Measurements from ENCODE around the gene MBIP.

The MBIP gene, protein sequence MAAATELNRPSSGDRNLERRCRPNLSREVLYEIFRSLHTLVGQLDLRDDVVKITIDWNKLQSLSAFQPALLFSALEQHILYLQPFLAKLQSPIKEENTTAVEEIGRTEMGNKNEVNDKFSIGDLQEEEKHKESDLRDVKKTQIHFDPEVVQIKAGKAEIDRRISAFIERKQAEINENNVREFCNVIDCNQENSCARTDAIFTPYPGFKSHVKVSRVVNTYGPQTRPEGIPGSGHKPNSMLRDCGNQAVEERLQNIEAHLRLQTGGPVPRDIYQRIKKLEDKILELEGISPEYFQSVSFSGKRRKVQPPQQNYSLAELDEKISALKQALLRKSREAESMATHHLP

DNA sequence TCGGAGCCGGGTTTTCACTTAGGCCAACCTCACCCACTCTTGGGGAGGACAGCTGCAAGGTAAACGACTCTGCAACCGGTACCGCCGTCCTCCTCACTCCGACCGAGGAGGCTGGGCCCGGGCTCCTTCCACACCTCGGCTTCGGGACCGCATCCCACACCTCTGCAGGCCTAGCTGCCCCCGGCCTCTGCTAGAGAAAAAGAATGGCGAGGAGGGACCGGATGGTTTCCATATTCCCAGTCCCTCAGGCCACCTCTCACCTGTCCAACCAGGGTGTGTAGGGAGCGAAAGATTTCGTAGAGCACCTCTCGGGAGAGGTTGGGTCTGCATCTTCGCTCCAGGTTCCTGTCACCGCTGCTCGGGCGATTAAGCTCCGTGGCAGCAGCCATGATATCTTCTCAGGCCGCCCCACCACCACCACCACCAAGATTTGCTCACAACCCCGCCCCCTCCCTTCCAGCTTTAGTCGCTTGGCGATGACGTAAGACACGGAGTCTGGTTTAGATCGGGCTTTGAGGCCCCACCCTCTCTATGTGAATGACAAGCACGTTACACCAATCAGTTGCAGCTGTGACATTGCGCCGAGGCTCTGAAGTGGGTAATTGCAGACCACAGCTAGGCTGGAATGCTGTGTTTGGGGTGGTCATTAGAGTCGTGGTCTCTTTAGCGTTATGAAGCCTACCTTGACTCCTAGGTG lies at the start of gene MBIP:
TSS of gene MBIP (minus strand) at position 438 of the 697 bp plus-strand sequence. CDS start at position 389, 49 bp downstream.
- TF ChIP-seq, protein P1, sequence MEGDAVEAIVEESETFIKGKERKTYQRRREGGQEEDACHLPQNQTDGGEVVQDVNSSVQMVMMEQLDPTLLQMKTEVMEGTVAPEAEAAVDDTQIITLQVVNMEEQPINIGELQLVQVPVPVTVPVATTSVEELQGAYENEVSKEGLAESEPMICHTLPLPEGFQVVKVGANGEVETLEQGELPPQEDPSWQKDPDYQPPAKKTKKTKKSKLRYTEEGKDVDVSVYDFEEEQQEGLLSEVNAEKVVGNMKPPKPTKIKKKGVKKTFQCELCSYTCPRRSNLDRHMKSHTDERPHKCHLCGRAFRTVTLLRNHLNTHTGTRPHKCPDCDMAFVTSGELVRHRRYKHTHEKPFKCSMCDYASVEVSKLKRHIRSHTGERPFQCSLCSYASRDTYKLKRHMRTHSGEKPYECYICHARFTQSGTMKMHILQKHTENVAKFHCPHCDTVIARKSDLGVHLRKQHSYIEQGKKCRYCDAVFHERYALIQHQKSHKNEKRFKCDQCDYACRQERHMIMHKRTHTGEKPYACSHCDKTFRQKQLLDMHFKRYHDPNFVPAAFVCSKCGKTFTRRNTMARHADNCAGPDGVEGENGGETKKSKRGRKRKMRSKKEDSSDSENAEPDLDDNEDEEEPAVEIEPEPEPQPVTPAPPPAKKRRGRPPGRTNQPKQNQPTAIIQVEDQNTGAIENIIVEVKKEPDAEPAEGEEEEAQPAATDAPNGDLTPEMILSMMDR (conservative IDR thresholded peaks at IDR 0.05; ENCODE audit: control insufficient read depth, insufficient read depth, low read depth, low read length) = no peak
- peak within 1 kb of the TSS; percentile 90 for H3K4me3 ChIP-seq (ENCODE audit: control insufficient read depth, low read depth, low read length)

DNA sequence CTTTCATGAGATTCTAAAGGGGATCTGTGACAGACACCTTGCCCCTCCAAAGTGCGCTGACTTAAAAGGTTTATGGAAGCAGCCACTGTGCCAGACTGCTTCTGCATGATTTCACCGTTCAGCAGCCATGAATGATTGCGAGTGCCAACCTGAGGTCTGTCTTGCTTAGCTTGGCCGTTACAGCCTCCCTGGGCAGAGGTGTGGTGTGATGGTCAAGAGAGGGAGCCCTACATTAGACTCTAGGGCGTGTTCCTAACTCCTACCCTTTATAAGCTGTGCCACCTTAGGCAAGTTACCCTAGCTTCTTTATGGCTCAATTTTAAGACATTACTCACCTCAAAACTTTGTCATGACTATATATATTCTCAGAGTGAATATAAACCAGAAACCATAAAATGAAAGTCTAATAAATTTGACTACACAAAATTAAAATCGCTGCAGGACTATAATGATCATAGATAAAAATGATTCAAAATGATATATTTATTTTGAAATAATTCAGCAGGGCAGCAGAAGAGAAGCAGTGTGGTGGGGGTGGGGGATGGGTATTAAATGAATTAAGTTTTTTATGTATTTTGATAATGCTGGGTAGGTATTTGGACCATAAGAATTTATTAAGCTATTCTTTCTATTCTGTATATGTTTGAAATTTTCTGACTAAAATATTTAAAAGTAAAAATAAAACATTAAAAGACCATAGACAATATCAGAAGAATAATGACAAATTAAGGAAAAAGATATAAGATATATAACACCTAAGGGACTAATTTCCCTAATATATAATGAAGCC lies 47.7 kb upstream of the MBIP start:
- no peak for DNase-seq (ENCODE audit: low read depth)
- TF ChIP-seq, protein P1 (conservative IDR thresholded peaks at IDR 0.05; ENCODE audit: control insufficient read depth, insufficient read depth, low read depth, low read length) = no peak
- no peak overlapping the region for H3K4me3 ChIP-seq (ENCODE audit: control insufficient read depth, low read depth, low read length)

More for the DNA sequence above, at the start of gene MBIP:
- DNase-seq (ENCODE audit: low read depth) = peak; percentile 98

- TF ChIP-seq, protein P1 (conservative IDR thresholded peaks at IDR 0.05; ENCODE audit: control insufficient read depth, insufficient read depth, low read depth, low read length) = no peak
- no peak for DNase-seq (ENCODE audit: low read depth)
- H3K4me3 ChIP-seq (ENCODE audit: control insufficient read depth, low read depth, low read length) = no peak overlapping the region
Observed at GRCh38 chr14:36365766-36366165, 45.3 kb upstream of the MBIP start.

- H3K4me3 ChIP-seq (ENCODE audit: control insufficient read depth, low read depth, low read length) = no peak overlapping the region
- TF ChIP-seq, protein P1 (conservative IDR thresholded peaks at IDR 0.05; ENCODE audit: control insufficient read depth, insufficient read depth, low read depth, low read length) = no peak
- peak; percentile 7 for DNase-seq (ENCODE audit: low read depth)
Observed at GRCh38 chr14:36363704-36364103, 43.3 kb upstream of the MBIP start.

- no peak overlapping the region for H3K4me3 ChIP-seq (ENCODE audit: control insufficient read depth, low read depth, low read length)
- TF ChIP-seq, protein P1 (conservative IDR thresholded peaks at IDR 0.05; ENCODE audit: control insufficient read depth, insufficient read depth, low read depth, low read length) = no peak
- no peak for DNase-seq (ENCODE audit: low read depth)
Observed at GRCh38 chr14:36362648-36363047, 42.2 kb upstream of the MBIP start.

- DNase-seq (ENCODE audit: low read depth) = no peak
- H3K4me3 ChIP-seq (ENCODE audit: control insufficient read depth, low read depth, low read length) = no peak overlapping the region
- TF ChIP-seq, protein P1 (conservative IDR thresholded peaks at IDR 0.05; ENCODE audit: control insufficient read depth, insufficient read depth, low read depth, low read length) = no peak
Observed at GRCh38 chr14:36361210-36361853, 40.9 kb upstream of the MBIP start.

Data from fibroblast of mammary gland (primary cell).